ENCODE data around the gene CORO1C.

Gene CORO1C

DNA sequence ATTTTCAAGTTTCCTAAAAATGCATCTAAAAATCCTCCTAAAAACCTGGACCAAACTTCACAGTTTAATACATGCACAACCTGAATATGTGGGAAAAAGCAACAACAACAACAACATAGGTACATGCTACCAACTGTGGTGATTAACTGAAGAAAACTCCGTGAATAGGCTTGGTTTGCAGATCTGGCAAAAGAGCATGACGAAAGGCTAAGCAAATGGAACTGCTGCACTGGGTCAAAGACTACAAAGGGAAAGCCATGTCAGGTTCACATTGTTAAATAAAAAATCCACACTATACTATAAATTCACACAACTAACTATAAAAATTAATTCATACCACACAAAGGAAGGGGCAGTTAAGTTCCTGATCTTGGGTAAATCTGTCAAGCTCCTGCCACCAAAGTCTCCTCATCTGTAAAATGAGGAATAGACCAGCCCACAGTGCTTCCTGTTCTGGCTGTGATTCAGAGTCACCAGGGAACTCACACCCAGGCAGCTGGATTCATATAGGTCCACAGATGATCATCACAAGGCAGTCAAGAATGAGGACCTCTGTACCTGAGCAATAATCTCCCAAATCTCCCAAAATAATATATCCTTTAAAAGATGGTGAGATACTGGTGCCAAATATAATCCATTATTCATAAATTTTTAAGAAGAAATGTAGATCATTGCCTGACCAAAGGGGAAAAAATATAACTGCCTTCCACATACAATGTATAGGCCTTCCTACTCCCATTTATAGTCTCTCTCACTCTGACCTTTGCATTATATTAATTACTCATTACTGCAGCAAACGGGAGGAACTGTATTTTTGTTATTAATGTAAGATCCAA lies 7.0 kb downstream of the CORO1C start:
- DNase-seq, result no peak

DNA sequence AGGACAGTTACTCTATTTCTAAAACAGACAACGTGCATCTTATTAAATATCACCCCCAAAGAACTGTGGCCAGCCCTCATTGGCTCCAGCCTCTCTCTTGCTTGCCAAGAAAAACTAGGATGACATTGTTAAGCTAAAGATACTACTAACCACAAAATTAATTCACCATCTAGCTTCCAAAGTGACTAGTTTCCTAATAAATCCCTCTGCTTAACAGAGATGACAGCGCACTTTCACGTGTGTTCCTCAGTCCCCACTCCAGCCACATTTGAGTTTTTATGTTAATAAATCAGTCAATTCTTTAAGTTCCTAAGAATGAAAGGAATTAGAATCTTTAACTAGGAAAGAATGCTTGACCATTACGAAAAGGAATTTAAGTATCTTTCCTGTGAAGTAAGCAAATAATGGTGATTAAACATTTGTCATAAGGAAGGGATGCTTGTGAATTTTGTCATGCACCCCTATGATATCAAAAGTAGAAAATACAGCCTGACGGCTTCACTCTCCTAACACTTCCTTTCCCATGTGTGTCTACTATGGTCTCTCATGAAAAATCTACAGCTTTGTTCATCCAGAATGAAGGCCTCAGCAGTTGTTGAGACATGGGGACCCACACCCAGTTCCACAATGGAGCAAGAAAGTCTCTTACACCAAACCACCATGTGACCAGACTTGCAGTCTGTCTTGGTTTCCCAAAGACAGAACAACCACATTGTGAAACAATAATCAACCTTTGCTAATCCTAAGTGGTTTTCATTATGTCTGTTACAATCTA lies 8.1 kb downstream of the CORO1C start:
- DNase-seq, result no peak

DNA sequence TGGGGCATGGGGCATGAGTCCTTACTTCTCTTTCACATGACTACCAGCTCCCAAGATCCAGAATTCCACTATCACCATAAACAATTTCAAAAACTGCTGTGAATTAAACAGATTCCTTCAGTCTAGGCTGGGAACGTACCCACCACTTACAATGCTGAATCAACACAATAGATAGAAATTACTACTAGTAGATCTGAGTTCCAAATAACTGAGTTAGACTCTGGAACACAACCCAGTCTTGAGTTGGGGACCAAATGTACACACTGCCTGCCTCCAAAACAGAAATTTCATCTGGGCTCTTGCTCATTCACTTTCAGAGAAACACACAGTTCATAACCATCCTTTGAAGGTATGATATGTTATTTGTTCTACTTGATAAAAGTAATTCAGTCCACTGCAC lies 8.9 kb downstream of the CORO1C start:
- DNase-seq, result no peak

DNA sequence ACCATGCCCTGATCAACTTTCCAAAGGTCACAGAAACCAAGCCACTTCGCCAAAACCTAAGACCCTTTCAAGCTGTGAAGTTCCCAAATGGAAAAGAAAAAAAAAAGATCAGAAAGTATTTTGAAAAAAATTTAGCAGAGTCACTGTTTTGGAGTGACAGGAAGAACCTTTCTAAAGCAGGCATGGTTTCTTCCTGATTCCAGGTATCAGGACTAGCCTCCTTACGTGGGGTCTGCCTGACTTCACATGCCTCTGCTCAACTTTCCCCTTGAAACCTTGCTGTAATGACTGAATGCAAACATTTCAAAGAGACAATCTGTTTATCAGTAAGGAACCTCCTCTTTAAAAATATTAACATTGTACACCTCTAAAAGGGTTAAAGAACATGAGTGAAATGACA lies 9.5 kb downstream of the CORO1C start:
- DNase-seq, result no peak

DNA sequence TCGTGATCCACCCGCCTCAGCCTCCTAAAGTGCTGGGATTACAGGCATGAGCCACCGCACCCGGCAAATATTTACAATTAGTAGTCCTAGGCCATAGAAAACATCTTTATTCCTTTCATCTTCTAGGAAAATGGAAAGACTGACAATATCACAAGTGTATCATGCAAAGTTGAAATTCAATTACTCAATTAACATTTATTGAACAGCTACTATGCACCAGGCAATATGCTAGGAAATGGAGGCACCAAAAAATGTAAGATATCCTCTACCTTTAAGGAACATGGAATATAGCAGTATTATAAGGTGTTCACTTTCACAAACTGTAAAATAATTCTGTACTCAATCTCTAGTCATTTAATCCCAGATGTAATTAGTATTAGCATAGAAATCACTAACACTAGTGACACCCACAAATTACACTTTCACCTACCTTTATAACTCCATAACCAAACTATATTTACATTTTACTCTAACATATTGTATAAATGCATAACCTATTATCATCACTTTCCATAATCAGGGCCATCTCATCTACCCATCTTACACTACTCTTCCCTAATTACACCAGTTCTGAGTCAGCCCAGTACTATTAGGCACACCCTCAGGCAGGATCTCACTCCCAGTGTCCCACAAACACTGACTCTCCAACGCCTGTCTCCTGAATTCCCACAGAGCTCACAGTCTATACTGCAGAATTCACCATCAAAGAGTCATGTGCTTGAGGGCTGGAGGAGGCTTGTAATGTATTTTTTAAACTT lies 10.4 kb downstream of the CORO1C start:
- no peak for DNase-seq

DNA sequence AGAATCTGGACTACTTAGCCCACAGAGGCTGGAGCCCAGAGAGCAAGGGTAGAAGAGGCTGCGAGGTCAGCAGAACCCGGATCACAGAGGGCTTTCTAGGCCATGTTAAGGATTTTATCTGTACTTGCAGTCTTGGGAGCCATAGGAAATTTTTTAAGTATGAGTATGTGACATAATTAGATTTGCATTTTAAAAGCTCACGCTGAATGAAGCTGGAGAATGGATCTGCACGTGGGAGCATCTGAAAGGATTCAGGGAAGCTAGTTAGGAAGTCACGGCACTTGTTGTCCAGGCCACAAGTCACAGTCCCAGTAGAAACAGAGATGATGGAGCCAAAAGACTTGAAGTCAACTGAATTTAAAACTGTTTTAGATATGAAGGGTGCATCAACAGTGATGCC lies 14.1 kb downstream of the CORO1C start:
- DNase-seq, result no peak

DNA sequence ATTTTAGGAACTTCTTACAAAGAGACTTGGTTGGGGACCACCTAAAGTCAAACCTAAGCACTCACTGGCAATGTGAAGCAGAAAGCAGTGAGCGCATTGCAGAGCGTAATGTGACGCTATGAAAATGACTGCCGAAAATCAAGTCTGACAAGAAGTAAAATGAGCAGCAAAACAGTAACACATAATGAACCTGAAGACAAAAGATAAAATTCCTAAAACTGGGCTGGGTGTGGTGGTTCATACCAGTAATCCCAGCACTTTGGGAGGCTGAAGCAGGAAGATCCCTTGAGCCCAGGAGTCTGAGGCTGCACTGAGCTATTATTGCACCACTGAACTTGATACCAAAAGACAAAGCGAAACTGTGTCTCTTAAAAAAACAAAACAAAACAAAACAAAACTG lies 16.5 kb downstream of the CORO1C start:
- no peak for DNase-seq

DNA sequence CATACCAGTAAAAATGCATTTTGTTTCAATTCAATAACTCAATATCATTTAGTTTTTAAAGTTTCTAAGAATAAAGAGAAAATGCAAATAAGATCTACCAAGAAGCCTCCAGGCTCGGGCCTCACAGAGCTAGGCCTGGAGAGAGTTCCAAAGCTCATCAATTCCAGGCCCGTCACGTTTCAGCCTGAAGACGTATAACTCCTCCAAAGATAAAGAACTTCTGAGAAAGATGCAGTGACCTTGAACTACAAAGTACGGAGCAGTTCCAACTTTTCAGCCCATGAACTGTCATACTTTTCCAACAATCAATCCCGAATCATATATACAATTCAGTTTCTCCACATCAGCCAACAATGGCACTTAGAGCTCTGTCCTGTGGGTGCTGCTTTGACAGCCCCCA lies 17.8 kb downstream of the CORO1C start:
- no peak for DNase-seq

DNA sequence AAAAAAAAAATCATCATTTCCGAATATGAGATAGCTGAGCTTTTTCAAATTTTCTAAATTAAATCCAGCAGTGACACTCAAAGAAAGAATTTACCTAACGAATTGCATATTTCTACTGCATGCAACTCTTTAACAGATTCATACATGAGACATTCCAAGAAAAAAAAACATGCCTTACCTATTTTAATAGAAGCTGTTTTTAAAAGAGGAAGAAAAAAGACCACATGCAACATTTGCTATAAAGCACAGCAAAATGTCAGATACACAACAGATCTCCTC lies 18.5 kb downstream of the CORO1C start:
- no peak for DNase-seq

DNA sequence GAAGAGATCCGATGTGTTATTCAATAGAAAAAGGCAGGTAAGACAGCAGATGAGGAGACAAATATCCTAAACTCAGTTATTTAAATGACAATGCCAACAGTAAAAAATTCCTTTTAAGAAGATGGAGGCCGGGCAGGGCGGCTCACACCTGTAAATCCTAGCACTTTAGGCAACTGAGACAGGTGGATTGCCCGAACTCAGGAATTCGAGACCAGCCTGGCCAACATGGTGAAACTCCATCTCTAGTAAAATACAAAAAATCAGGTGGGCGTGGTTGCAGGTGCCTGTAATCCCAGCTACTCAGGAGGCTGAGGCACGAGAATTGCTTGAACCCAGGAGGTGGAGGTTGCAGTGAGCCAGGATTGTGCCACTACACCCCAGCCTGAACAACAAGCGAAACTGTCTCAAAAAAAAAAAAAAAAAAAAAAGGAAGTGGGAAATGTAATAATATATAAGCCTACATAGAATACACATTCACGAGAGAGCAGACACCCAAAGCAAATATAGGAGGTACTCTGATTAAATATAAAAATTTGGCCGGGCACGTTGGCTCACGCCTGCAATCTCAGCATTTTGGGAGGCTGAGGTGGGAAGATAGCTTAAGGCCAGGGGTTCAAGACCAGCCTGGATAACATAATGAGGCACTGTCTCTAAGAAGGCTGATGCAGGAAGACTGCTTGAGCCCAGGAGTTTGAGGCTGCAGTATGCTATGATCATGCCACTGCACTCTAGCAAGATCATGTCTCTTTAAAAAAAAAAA lies 19.0 kb downstream of the CORO1C start:
- no peak for DNase-seq

DNA sequence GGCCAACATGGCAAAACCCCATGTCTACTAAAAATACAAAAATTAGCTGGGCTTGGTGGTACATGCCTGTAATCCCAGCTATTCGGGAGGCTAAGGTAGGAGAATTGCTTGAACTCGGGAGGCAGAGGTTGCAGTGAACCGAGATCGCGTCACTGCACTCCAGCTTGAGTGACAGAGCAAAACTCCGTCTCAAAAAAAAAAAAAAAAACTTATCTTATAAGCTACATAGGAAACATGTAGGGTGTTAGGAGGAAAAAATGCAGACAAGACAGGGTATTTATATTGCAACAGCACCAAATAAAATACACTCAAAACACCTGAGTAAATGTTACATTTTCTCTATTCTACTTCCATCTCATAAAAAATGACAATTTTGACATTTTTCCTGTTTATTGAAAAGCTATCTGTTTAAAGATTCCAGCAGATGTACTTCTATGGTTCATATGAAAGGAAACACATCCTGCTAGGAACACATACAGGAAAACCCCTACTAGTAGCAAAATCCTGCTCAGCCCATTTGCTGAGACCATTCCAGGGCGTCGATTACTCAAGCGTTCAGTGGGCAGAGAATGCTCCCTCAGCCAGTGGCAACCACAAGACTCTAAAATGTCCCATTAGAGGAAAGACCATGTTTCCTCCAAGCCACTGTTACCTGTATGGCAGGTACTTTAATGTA lies 19.7 kb downstream of the CORO1C start:
- DNase-seq, result no peak

DNA sequence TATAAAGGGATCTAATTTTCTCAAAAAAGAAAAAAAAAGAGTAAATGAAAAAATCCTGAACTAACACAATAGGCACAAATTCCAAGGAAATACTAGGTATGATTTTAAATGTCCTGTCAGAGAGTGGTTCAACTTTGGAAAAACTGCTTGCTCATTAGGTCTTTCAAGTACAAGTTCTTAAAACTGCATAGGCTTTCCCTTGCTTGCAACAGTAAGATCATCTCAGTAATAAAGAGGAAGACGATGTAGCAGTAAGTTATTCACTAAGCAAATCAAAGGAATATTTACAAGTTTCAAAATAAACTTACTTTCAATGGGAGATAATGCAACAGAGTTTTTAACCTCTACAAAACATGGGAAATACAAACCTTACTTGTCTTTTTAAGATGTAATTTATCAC lies 21.6 kb downstream of the CORO1C start:
- DNase-seq, result no peak

DNA sequence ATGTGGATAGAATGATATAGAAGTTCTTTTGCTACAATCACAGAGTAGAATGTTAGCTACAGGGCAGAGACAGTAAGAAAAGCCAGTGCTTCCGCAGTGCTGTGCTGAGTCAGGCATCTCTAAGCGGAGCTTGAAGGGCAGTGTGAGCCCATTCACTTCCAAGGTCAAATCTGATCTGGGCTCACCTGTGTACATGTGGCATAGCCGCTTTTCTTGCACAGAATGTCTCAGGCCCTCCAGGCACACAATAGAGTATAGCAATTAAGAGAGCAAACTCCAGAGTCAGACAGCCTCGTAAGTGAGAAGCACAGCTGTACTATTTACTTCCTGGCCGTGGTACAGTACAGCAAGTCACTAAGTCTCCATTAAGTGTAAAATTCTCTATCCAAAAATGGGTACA lies 26.8 kb downstream of the CORO1C start:
- DNase-seq, result no peak

DNA sequence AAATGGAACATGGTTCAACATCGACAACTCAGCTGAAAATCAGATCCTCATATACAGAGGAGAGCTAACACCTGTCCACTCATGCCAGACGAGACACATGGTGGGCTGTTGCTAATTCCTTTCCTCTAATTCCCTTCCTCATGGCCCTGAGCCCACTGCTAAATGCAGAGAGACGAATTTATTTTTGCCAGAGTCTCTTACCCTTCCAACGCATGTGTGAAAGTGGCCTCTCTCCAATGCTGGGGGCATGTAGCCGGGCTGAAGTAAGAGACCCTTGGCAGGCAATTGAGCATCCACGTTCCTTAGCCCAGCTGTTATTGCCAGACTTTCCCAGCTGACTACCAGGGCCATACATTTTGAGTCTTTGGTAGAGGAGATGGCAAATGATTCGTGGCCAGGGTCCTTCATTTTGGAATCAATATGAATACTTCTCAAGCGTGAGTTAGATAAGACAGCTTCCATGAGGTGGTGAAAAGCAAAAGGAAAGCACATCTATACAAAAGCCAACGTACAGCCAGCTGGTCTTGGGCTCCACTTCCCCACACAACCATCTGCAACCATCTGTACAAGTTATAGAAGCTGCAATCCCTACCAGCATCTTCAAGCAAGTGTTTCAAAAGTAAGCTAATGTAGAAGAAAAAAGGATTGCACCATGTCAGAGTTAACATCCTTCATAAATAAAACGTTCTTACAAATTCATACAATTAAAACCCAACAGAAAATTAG lies 28.6 kb downstream of the CORO1C start:
- peak; percentile 77 for DNase-seq

DNA sequence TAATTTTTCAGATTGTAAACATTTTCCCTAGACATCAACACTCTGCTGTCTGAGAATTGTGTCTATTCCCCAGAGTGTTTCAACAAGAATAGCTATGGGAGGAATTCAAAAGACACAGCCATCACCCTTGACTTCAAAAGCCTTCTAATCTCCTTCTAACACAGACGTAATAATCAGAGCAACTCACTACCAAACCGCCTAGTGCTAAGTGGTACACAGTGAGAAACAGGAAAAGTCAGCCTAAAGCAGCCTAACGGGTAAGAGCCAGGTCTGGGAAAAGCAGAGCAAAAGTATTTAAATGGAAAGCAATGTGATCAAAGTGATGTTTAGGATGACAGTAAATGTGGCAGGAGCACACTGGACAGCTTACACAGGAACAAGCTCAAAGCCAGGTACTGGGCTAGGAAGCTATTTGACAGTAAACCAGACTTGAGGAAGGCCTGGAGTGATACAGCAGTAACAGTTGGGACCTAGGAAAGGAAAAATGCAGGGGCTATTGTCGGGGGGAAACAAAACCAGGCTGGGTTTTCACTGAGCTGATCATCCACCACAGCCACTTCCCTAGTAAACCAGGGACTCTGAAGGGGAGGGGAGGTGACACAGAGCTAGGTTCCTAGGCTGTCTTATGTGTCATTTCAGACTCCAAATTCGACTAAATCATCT lies 29.4 kb downstream of the CORO1C start:
- DNase-seq, result peak; percentile 32

DNA sequence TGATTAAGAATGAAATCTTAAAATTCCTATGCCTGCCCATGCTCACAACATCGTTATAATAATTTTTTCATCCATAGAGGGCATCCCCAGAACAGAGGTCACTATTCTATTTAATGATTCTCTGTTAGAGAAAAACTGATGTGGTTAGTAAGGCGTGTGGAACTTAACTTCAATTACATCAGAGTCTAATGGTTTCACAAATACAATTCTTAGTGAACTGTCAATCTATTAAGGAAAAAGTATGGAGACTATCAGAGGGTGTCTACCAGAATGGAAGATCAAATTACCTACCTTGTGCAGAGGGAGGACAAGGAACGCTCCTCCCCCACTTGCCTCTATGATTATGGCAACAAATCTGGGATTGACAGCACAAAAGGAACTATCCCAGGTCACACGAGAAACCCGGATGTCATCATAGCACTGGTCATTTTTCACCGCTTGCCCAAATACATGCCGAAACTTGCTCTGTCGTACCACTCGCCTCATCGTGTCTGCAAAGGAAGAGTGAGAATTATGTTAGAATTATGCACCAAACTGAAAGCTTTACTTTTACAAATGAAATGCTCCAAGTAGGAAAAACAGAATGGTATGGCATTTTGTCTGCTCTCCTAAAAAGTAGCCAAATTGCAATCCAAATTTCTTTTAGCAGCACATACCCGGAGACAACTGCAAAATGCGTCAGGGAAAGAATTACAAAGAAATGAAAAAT lies 30.3 kb downstream of the CORO1C start:
- peak; percentile 88 for DNase-seq

DNA sequence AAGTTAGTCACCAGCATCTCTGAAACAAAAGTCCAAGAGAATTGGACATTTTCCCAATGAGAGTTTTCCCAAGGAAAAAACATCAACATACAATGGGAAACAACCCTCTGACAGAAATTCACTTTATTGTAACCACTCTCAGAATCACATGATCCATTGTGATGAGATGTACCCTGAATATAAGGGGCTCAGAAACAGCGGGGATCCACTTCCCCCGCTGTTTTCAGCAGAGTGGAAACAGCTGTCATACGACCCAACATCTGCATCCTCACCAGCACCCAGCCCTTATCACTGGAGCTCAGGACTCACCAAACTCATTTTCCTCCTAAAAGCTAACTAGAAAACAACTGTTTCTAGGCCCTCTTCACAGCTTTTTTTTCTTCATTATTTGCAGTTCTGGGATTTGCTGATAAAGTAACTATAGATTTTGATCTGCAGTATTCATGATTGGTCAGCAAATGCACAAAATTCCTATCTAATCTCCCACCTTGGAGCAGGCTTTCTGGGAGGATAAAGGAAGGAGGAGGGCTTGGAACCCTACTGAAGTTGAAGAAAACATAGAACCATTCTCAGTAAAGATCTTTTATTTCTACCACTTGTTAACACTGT lies 31.3 kb downstream of the CORO1C start:
- DNase-seq, result no peak

DNA sequence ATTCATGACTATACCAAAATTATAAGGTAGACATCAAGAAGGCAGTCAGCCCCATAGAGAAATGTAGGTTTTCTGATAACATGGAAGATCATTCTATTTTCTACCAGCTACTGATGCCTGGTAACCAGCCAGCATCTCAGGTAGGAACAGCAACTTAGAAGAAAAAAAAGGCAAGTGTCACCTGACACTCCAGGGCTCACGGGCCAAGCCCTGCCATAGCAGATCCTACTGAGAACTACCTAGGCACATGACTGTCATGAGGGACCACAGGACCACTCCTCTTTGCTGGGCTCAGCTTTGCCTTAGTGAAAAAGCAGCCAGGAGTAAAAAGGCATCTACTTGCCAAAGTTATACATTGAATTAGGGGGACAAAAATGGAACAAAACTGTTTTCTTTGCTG lies 33.4 kb downstream of the CORO1C start:
- DNase-seq, result peak; percentile 91

DNA sequence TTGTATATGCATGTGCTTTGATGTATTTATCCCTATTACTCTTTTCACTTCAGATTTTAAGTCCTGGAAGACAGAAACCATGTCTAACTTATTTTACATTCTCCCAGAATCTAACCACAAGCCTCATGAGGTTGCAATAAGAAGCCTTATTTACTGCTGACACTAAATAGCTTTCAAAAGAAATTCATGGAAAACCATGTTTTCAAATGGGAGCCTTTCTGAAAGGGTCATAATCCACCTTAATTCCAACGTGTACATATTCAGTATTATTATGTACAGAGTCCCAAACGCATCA lies 34.4 kb downstream of the CORO1C start:
- no peak for DNase-seq

Measured in NCI-H2171 treated with DMSO at 0.1 percent for 48 hours (cell line).